IMR-90 (cell line): ENCODE measurements around the gene IL18RAP. TPM values are rescaled to one million over a fixed set of nuclear protein-coding genes. Genes with fewer than 3 reads are reported as not detected.

Experiments
- ATAC-seq: fragments of 200-7000 bp; cut with Tn5 transposase; 2 replicates; pipeline ENCODE4 v1.9.1; 2020; ENCODE audit warnings: low read depth, mild to moderate bottlenecking, moderate library complexity
- BruUV-seq: library from RNA; stranded (reverse); fragments of 400-500 nt; replicated peaks from 2 replicates; lab custom pipeline; 2021; lab: Mats Ljungman, UMichigan
- CTCF ChIA-PET: fragments of 300-600 bp; formaldehyde crosslinking; extraction: SDS; loops from one replicate; lab custom pipeline; 2021; ENCODE audit warnings: antibody characterized with exemption; lab: Yijun Ruan, JAX
- POLR2A ChIA-PET: fragments of 300-600 bp; sonication (Branson Sonifier 250); formaldehyde crosslinking; loops from one replicate; lab custom pipeline; 2022; ENCODE audit warnings: antibody characterized with exemption; ENCODE audit not compliant: unreplicated experiment; lab: Charles Lee
- DNase-seq: peaks from one replicate; pipeline ENCODE4 v3.0.0; 2013
- H2AFZ ChIP-seq: replicated peaks from 2 replicates; pipeline ENCODE3; 2013; ENCODE audit warnings: low read length, mild to moderate bottlenecking; ENCODE audit not compliant: poor library complexity
- H2AK5ac ChIP-seq: 2 replicates; pipeline ENCODE4 v1.6.1; 2013; ENCODE audit warnings: low read depth, low read length, inconsistent platforms
- H2AK9ac ChIP-seq: replicated peaks from 2 replicates; pipeline ENCODE3; 2013; ENCODE audit warnings: mild to moderate bottlenecking, low read depth, low read length, moderate library complexity; ENCODE audit not compliant: poor library complexity
- H2BK120ac ChIP-seq: 2 replicates; pipeline ENCODE4 v1.6.1; 2013; ENCODE audit warnings: low read depth, low read length, inconsistent platforms
- H2BK15ac ChIP-seq: 3 replicates; pipeline ENCODE4 v1.6.1; 2013; ENCODE audit warnings: low read depth, low read length, inconsistent platforms
- H2BK20ac ChIP-seq: 2 replicates; pipeline ENCODE4 v1.6.1; 2013; ENCODE audit warnings: low read depth, mild to moderate bottlenecking, inconsistent platforms, low read length, moderate library complexity
- H2BK5ac ChIP-seq: 2 replicates; pipeline ENCODE4 v1.6.1; 2013; ENCODE audit warnings: mild to moderate bottlenecking, low read depth, low read length, inconsistent platforms; ENCODE audit not compliant: poor library complexity, severe bottlenecking
- H3K14ac ChIP-seq: replicated peaks from 2 replicates; pipeline ENCODE4 v1.6.1; 2013; ENCODE audit warnings: low read depth, low read length, inconsistent platforms
- H3K18ac ChIP-seq: 2 replicates; pipeline ENCODE4 v1.6.1; 2013; ENCODE audit warnings: low read depth, low read length, control low read depth
- H3K23ac ChIP-seq: 2 replicates; pipeline ENCODE4 v1.6.1; 2013; ENCODE audit warnings: low read depth, low read length, inconsistent platforms
- H3K27ac ChIP-seq: 2 replicates; pipeline ENCODE4 v1.5.1; 2013; ENCODE audit warnings: mild to moderate bottlenecking, control low read depth, low read length; ENCODE audit not compliant: insufficient read depth
- H3K27me3 ChIP-seq: 2 replicates; pipeline ENCODE4 v1.6.1; 2013; ENCODE audit warnings: low read length; ENCODE audit not compliant: control insufficient read depth, insufficient read depth
- H3K36me3 ChIP-seq: 2 replicates; pipeline ENCODE4 v1.6.1; 2013; ENCODE audit warnings: low read length, mixed read lengths; ENCODE audit not compliant: control insufficient read depth, insufficient read depth
- H3K4ac ChIP-seq: 2 replicates; pipeline ENCODE4 v1.6.1; 2013; ENCODE audit warnings: low read depth, low read length, inconsistent platforms
- H3K4me1 ChIP-seq: 2 replicates; pipeline ENCODE4 v1.6.1; 2013; ENCODE audit warnings: low read length, mixed read lengths; ENCODE audit not compliant: control insufficient read depth, insufficient read depth
- H3K4me2 ChIP-seq: 2 replicates; pipeline ENCODE4 v1.6.1; 2013; ENCODE audit warnings: low read depth, mild to moderate bottlenecking, control low read depth, low read length, moderate library complexity
- H3K4me3 ChIP-seq: 2 replicates; pipeline ENCODE4 v1.5.1; 2013; ENCODE audit warnings: low read depth, mild to moderate bottlenecking, control low read depth, low read length, moderate library complexity; ENCODE audit not compliant: insufficient read depth
- H3K56ac ChIP-seq: 2 replicates; pipeline ENCODE4 v1.6.1; 2013; ENCODE audit warnings: low read length, inconsistent platforms; ENCODE audit not compliant: insufficient read depth; ENCODE audit errors: extremely low read depth
- H3K79me1 ChIP-seq, 2 experiments: 2 replicates each; pipeline ENCODE4 v1.6.1; 2013; ENCODE audit warnings: low read length in 2 of 2, inconsistent platforms in 1 of 2, low read depth in 1 of 2
- H3K9ac ChIP-seq: 2 replicates; pipeline ENCODE4 v1.6.1; 2013; ENCODE audit warnings: low read depth, low read length, control low read depth
- H3K9me1 ChIP-seq: 2 replicates; pipeline ENCODE4 v1.6.1; 2013; ENCODE audit warnings: low read length, inconsistent platforms; ENCODE audit not compliant: insufficient read depth
- H3K9me3 ChIP-seq: 2 replicates; pipeline ENCODE4 v1.6.1; 2013; ENCODE audit warnings: low read length; ENCODE audit not compliant: control insufficient read depth, insufficient read depth
- H4K20me1 ChIP-seq: 2 replicates; pipeline ENCODE4 v1.6.1; 2013; ENCODE audit warnings: low read length, inconsistent platforms; ENCODE audit not compliant: insufficient read depth
- H4K5ac ChIP-seq: 2 replicates; pipeline ENCODE4 v1.6.1; 2013; ENCODE audit warnings: mild to moderate bottlenecking, low read depth, low read length, control low read depth
- H4K8ac ChIP-seq, 2 experiments: 2 replicates each; pipeline ENCODE4 v1.6.1; 2013; ENCODE audit warnings: low read depth in 2 of 2, low read length in 2 of 2, control low read depth in 1 of 2, inconsistent platforms in 1 of 2
- H4K91ac ChIP-seq: 2 replicates; pipeline ENCODE4 v1.6.1; 2013; ENCODE audit warnings: low read depth, low read length, inconsistent platforms; ENCODE audit not compliant: insufficient read depth
- CHD1 ChIP-seq: IDR thresholded peaks from 2 replicates; pipeline ENCODE4 v1.6.1; 2012; ENCODE audit warnings: low read depth, low read length, improper control_type of control experiment
- FOS ChIP-seq: fragments of 150-350 bp; IDR thresholded peaks from 2 replicates; pipeline ENCODE4 v1.6.1; 2016; ENCODE audit warnings: low read depth, low read length
- MAFK ChIP-seq: IDR thresholded peaks from 2 replicates; pipeline ENCODE4 v1.6.1; 2012; ENCODE audit warnings: low read depth, low read length, improper control_type of control experiment
- MXI1 ChIP-seq: IDR thresholded peaks from 2 replicates; pipeline ENCODE4 v1.6.1; 2012; ENCODE audit warnings: low read depth, mild to moderate bottlenecking, low read length, moderate library complexity, borderline replicate concordance
- NFE2L2 ChIP-seq: fragments of 150-350 bp; IDR thresholded peaks from 2 replicates; pipeline ENCODE4 v1.6.1; 2016; ENCODE audit warnings: low read depth, mild to moderate bottlenecking, low read length
- RCOR1 ChIP-seq: IDR thresholded peaks from 2 replicates; pipeline ENCODE4 v1.6.1; 2012; ENCODE audit warnings: mild to moderate bottlenecking, low read length, improper control_type of control experiment; ENCODE audit not compliant: insufficient replicate concordance
- SMC3 ChIP-seq: fragments of 150-350 bp; IDR thresholded peaks from 2 replicates; pipeline ENCODE4 v1.6.1; 2016; ENCODE audit warnings: low read depth, mild to moderate bottlenecking, antibody characterized with exemption, low read length, moderate library complexity
- WGBS, 2 experiments: methylation state at CpG; one replicate each; pipeline versions ENCODE4 v1.1.5 to v1.1.7; 2013; ENCODE audit warnings: missing lambda C conversion rate in 2 of 2; ENCODE audit not compliant: insufficient read length in 1 of 2; ENCODE audit errors: extremely low coverage in 2 of 2; 5-methylcytosine and 5-hydroxymethylcytosine counted together
- dilution Hi-C: fragments of 300-500 bp; cut with HindIII; formaldehyde crosslinking; loops from one replicate; pipeline ENCODE4 v1.14.3; 2018; ENCODE audit warnings: low sequenced_read_pairs; ENCODE audit not compliant: unreplicated experiment
- in situ Hi-C: fragments of 300-500 bp; cut with MboI; formaldehyde crosslinking; loops from 3 replicates; pipeline ENCODE4 v1.14.3; 2019; ENCODE audit warnings: low sequenced_read_pairs, inconsistent platforms, mixed read lengths
- intact Hi-C: fragments of 100-400 bp; cut with micrococcal nuclease; formaldehyde crosslinking; loops from 2 replicates; pipeline ENCODE4 v1.10.0; 2022
- polyA plus RNA-seq, 3 experiments: library from polyadenylated mRNA; depleted of rRNA; stranded (reverse); fragments of >200 nt; gene quantifications; 2 replicates each; pipeline ENCODE4 v1.2.3, GENCODE V29; 2012; ENCODE audit warnings: low replicate concordance in 1 of 3
- total RNA-seq: library from RNA; depleted of rRNA; stranded (reverse); fragments of >200 nt; gene quantifications from 2 replicates; pipeline ENCODE4 v1.2.3, GENCODE V29; 2012
- TF ChIP-seq, protein P1 (sequence below): fragments of 150-350 bp; IDR thresholded peaks from 2 replicates; pipeline ENCODE4 v1.6.1; 2016; ENCODE audit warnings: low read depth, mild to moderate bottlenecking, low read length, moderate library complexity, borderline replicate concordance
- TF ChIP-seq, protein P2 (sequence below): fragments of 150-350 bp; IDR thresholded peaks from 2 replicates; pipeline ENCODE4 v1.6.1; 2017; ENCODE audit warnings: mild to moderate bottlenecking, antibody characterized with exemption, low read length, low read depth

The IL18RAP gene
- total and polyA plus RNA-seq, 2 of the 4 experiments (the other 2 are of a cell fraction) = not detected

DNA sequence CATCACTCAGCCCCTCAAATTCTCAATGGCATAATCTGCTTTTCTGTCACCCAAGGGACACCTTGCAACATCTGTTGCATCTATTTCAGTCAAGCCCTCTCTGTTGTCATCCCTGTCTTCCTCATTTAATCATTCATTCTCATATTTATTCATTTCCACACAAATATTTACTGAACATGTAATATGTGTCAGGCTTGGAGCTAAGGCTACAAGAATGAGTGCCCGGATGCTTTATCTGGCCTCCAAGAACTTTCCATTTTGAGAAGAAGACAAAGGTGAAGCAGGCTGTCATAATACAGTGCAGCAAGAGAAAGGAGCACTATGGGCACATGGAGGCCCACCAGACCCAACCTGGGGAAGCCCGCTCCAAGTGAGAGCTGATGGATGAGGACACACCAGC, 15.6 kb downstream of the IL18RAP start:
- Histone ChIP-seq H3K18ac (no peak overlapping the region), H3K27me3 (no peaks in the 10 kb centered on the region; the same call in 1 of the 2 replicates), H2BK5ac (no peak overlapping the region), H2AK9ac (no peak overlapping the region), H3K9ac (no peak overlapping the region), H3K9me3 (no peaks in the 10 kb centered on the region), H4K8ac (no peak overlapping the region), H3K4ac (no peak overlapping the region), H2BK20ac (no peak overlapping the region), H3K4me1 (0 out of 2 replicates have a peak, but pooled peaks cover 2% of the 10 kb centered on the region), H3K14ac (no peak overlapping the region), H2AK5ac (no peak overlapping the region), H3K27ac (no peak overlapping the region), H2BK15ac (no peak overlapping the region), H2BK120ac (no peak overlapping the region), H3K4me2 (no peak overlapping the region), H3K36me3 (no peaks in the 10 kb centered on the region), H3K4me3 (no peak overlapping the region), H4K5ac (no peak overlapping the region), H3K9me1 (no peaks in the 10 kb centered on the region), H4K91ac (no peak overlapping the region), H3K56ac (no peak overlapping the region), H3K79me1 (no peaks in the 10 kb centered on the region), H2AFZ (no peak overlapping the region), H4K20me1 (no peaks in the 10 kb centered on the region), H3K23ac (no peak overlapping the region)
- DNase-seq = no peak
- ChIA-PET POLR2A (no interaction called here), CTCF (interaction anchor here (1.0 kb wide), 1 partner anchor 20 kb away, joined by 3 read pairs; no protein-coding TSS in a partner anchor)
- ATAC-seq = no peak
- in situ Hi-C loops = no loop called here
- WGBS, 2 experiments = no CpG with 5 or more reads among the region's 2 CpGs
- TF ChIP-seq SMC3 (no peak), MAFK (no peak), FOS (no peak), RCOR1 (no peak), NFE2L2 (no peak), MXI1 (no peak), CHD1 (no peak)
- TF ChIP-seq, protein P1, sequence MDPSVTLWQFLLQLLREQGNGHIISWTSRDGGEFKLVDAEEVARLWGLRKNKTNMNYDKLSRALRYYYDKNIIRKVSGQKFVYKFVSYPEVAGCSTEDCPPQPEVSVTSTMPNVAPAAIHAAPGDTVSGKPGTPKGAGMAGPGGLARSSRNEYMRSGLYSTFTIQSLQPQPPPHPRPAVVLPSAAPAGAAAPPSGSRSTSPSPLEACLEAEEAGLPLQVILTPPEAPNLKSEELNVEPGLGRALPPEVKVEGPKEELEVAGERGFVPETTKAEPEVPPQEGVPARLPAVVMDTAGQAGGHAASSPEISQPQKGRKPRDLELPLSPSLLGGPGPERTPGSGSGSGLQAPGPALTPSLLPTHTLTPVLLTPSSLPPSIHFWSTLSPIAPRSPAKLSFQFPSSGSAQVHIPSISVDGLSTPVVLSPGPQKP = no peak
- TF ChIP-seq, protein P2, sequence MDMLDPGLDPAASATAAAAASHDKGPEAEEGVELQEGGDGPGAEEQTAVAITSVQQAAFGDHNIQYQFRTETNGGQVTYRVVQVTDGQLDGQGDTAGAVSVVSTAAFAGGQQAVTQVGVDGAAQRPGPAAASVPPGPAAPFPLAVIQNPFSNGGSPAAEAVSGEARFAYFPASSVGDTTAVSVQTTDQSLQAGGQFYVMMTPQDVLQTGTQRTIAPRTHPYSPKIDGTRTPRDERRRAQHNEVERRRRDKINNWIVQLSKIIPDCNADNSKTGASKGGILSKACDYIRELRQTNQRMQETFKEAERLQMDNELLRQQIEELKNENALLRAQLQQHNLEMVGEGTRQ = no peak
- dilution Hi-C loops = no loop called here
- no TSS peak for BruUV-seq
- intact Hi-C loops = no loop called here
